ENCODE data around the gene MAGI2. TPM values are rescaled to one million over a fixed set of nuclear protein-coding genes. Genes with fewer than 3 reads are reported as not detected.

MAGI2 gene
- total and polyA plus RNA-seq, 4 donors: 0.37 to 4.1 (median 1.4) TPM

GRCh38 chr7:78073609-78074382, 1379.7 kb downstream of the MAGI2 start:
- Histone ChIP-seq H3K9me3 (ENCODE audit: control insufficient read depth in 4 of 4, low read length in 3 of 4) (no peaks in the 10 kb centered on the region), H3K4me1 (ENCODE audit: control insufficient read depth in 4 of 4, insufficient read depth in 4 of 4, low read length in 3 of 4) (no peaks in the 10 kb centered on the region), H3K27me3 (ENCODE audit: control insufficient read depth in 4 of 4, insufficient read depth in 4 of 4, low read length in 3 of 4) (no peaks in the 10 kb centered on the region), H3K36me3 (ENCODE audit: control insufficient read depth in 4 of 4, insufficient read depth in 3 of 4, low read depth in 1 of 4, low read length in 3 of 4) (no peaks in the 10 kb centered on the region), H3K4me3 (ENCODE audit: low read depth in 1 of 3, low read length in 3 of 3) (no peak overlapping the region), H3K9ac (ENCODE audit: low read depth in 1 of 2, low read length in 2 of 2) (no peak overlapping the region), H3K27ac (ENCODE audit: low read depth in 1 of 2, low read length in 2 of 2) (no peak overlapping the region)
- TF ChIP-seq RXRA (IDR thresholded peaks at IDR 0.05) (no peak), YY1 (IDR thresholded peaks at IDR 0.05) (no peak), EGR1 (IDR thresholded peaks at IDR 0.05; ENCODE audit: low read depth in 2 of 2) (no peak), ZBTB33 (IDR thresholded peaks at IDR 0.05) (no peak), HNF4A (conservative IDR thresholded peaks at IDR 0.05) (no peak), SP1 (IDR thresholded peaks at IDR 0.05) (no peak), FOXA1 (IDR thresholded peaks at IDR 0.05) (no peak), REST (IDR thresholded peaks at IDR 0.05) (no peak), NR2F2 (IDR thresholded peaks at IDR 0.05) (no peak), TAF1 (conservative IDR thresholded peaks at IDR 0.05) (no peak), FOXA2 (IDR thresholded peaks at IDR 0.05) (no peak), GABPA (IDR thresholded peaks at IDR 0.05 in 1 of 2, conservative IDR thresholded peaks at IDR 0.05 in 1 of 2) (no peak), JUND (IDR thresholded peaks at IDR 0.05) (no peak)
- 78% methylated on average over 9 of the region's 9 CpGs for WGBS
- no peak for DNase-seq (ENCODE audit: low spot score)

- DNase-seq (ENCODE audit: low spot score): no peak
- Histone ChIP-seq H3K9me3 (ENCODE audit: control insufficient read depth in 4 of 4, low read length in 3 of 4) (no peaks in the 10 kb centered on the region), H3K27ac (ENCODE audit: low read depth in 1 of 2, low read length in 2 of 2) (no peak overlapping the region), H3K9ac (ENCODE audit: low read depth in 1 of 2, low read length in 2 of 2) (no peak overlapping the region), H3K36me3 (ENCODE audit: control insufficient read depth in 4 of 4, insufficient read depth in 3 of 4, low read depth in 1 of 4, low read length in 3 of 4) (no peaks in the 10 kb centered on the region), H3K27me3 (ENCODE audit: control insufficient read depth in 4 of 4, insufficient read depth in 4 of 4, low read length in 3 of 4) (no peaks in the 10 kb centered on the region), H3K4me3 (ENCODE audit: low read depth in 1 of 3, low read length in 3 of 3) (no peak overlapping the region), H3K4me1 (ENCODE audit: control insufficient read depth in 4 of 4, insufficient read depth in 4 of 4, low read length in 3 of 4) (no peaks in the 10 kb centered on the region)
- no peak for TF ChIP-seq RXRA (IDR thresholded peaks at IDR 0.05)
- no peak for TF ChIP-seq RAD21 (IDR thresholded peaks at IDR 0.05)
- no peak for TF ChIP-seq FOXA2 (IDR thresholded peaks at IDR 0.05)
- no peak for TF ChIP-seq NR2F2 (IDR thresholded peaks at IDR 0.05)
- TF ChIP-seq FOXA1 (IDR thresholded peaks at IDR 0.05): no peak
- no peak for TF ChIP-seq SP1 (IDR thresholded peaks at IDR 0.05)
- TF ChIP-seq EGR1 (IDR thresholded peaks at IDR 0.05; ENCODE audit: low read depth in 2 of 2): no peak
- no peak for TF ChIP-seq REST (IDR thresholded peaks at IDR 0.05)
- TF ChIP-seq TAF1 (conservative IDR thresholded peaks at IDR 0.05): no peak
- no peak for TF ChIP-seq JUND (IDR thresholded peaks at IDR 0.05)
- no peak for TF ChIP-seq CTCF (IDR thresholded peaks at IDR 0.05; ENCODE audit: low read depth, low read length, missing input control)
- no peak for TF ChIP-seq ZBTB33 (IDR thresholded peaks at IDR 0.05)
- TF ChIP-seq YY1 (IDR thresholded peaks at IDR 0.05): no peak
- no peak for TF ChIP-seq ATF3 (IDR thresholded peaks at IDR 0.05)
- no peak for TF ChIP-seq HNF4G (IDR thresholded peaks at IDR 0.05)
- no peak for TF ChIP-seq HNF4A (conservative IDR thresholded peaks at IDR 0.05)
Measured at GRCh38 chr7:78072201-78072590, 1381.3 kb downstream of the MAGI2 start.

Measured in liver (tissue), 9 donors.